HepG2 (cell line): Measurements from ENCODE around the gene GPR15LG. TPM values are rescaled to one million over a fixed set of nuclear protein-coding genes. Genes with fewer than 3 reads are reported as not detected.

Experiments
- ATAC-seq: fragments of 200-7000 bp; cut with Tn5 transposase; 3 replicates; pipeline ENCODE4 v1.9.1; 2020; ENCODE audit warnings: mild to moderate bottlenecking, moderate library complexity
- BruUV-seq: library from RNA; stranded (reverse); fragments of 400-500 nt; replicated peaks from 2 replicates; lab custom pipeline; 2021; lab: Mats Ljungman, UMichigan
- CTCF ChIA-PET: fragments of 300-600 bp; formaldehyde crosslinking; extraction: SDS; loops from one replicate; lab custom pipeline; 2021; ENCODE audit warnings: low total read pairs, inconsistent platforms, low intra/inter-chr PET ratio; lab: Yijun Ruan, JAX
- POLR2A ChIA-PET: fragments of 350-600 bp; sonication (Branson Sonifier 250); formaldehyde crosslinking; loops from one replicate; lab custom pipeline; 2020; ENCODE audit warnings: antibody characterized with exemption, inconsistent platforms; lab: Yijun Ruan, JAX
- DNase-seq: peaks from one replicate; pipeline ENCODE4 v3.0.0-alpha.2; 2015; ENCODE audit warnings: low spot score
- FAIRE-seq: peaks from 3 replicates; lab custom pipeline; 2011; peaks lifted over from hg19 to GRCh38; lab: Jason Lieb, UNC
- H2AFZ ChIP-seq: one replicate; pipeline ENCODE4 v1.6.1; 2011; ENCODE audit warnings: low read length, inconsistent platforms
- H3K27ac ChIP-seq: fragments of 300-600 bp; 3 replicates; pipeline ENCODE4 v1.8.0; 2011; ENCODE audit warnings: mixed run types, mild to moderate bottlenecking, mixed read lengths, low read length, inconsistent platforms; ENCODE audit not compliant: insufficient read depth; ENCODE audit errors: extremely low read length
- H3K27me3 ChIP-seq, 2 experiments: fragments of 200-600 bp in 1 of 2; 2 replicates in 1 of 2; 3 replicates in 1 of 2; pipeline versions ENCODE4 v1.6.0 to v1.8.0; 2011; ENCODE audit warnings: low read length in 2 of 2, mild to moderate bottlenecking in 2 of 2, moderate library complexity in 2 of 2, inconsistent platforms in 1 of 2; ENCODE audit not compliant: insufficient read depth in 2 of 2, control insufficient read depth in 1 of 2
- H3K36me3 ChIP-seq, 2 experiments: fragments of 200-600 bp in 1 of 2; replicated peaks in 1 of 2; 2 replicates in 1 of 2; 3 replicates in 1 of 2; pipeline versions ENCODE4 v1.5.1 to v1.8.0; 2011; ENCODE audit warnings: low read length in 2 of 2, inconsistent platforms in 1 of 2; ENCODE audit not compliant: insufficient read depth in 2 of 2, control insufficient read depth in 1 of 2
- H3K4me1 ChIP-seq: 2 replicates; pipeline ENCODE4 v1.5.1; 2012; ENCODE audit warnings: low read length, inconsistent platforms; ENCODE audit not compliant: insufficient read depth
- H3K4me2 ChIP-seq: 2 replicates; pipeline ENCODE4 v1.6.0; 2011; ENCODE audit warnings: low read depth, low read length, inconsistent platforms
- H3K4me3 ChIP-seq, 3 experiments: fragments of 200-600 bp in 1 of 3; sonication (generic), shearing (Covaris generic) in 1 of 3; replicated peaks in 1 of 3; 2 replicates each; pipeline ENCODE4 v1.5.1; 2011 to 2016; ENCODE audit warnings: low read length in 3 of 3, inconsistent platforms in 2 of 3, low read depth in 2 of 3, mild to moderate bottlenecking in 2 of 3, control low read depth in 1 of 3, mixed read lengths in 1 of 3; ENCODE audit not compliant: insufficient read depth in 1 of 3
- H3K79me2 ChIP-seq: one replicate; pipeline ENCODE4 v1.6.1; 2011; ENCODE audit warnings: low read length, inconsistent platforms; ENCODE audit not compliant: insufficient read depth
- H3K9ac ChIP-seq: 2 replicates; pipeline ENCODE4 v1.6.0; 2011; ENCODE audit warnings: mild to moderate bottlenecking, low read depth, low read length, inconsistent platforms; ENCODE audit not compliant: insufficient read depth
- H3K9me3 ChIP-seq: 2 replicates; pipeline ENCODE4 v1.5.1; 2012; ENCODE audit warnings: mild to moderate bottlenecking, low read length
- H4K20me1 ChIP-seq: 2 replicates; pipeline ENCODE4 v1.6.0; 2011; ENCODE audit warnings: inconsistent platforms, mild to moderate bottlenecking, low read length, moderate library complexity; ENCODE audit not compliant: insufficient read depth
- ELF1 ChIP-seq: sonication (generic); formaldehyde crosslinking; IDR thresholded peaks from 2 replicates; pipeline ENCODE4 v1.4.0; 2020; ENCODE audit warnings: missing genetic modification reagents
- GABPB1 ChIP-seq: IDR thresholded peaks from 2 replicates; pipeline ENCODE4 v1.6.1; 2016; ENCODE audit warnings: mild to moderate bottlenecking, missing genetic modification reagents, moderate library complexity, missing compliant biosample characterization
- GATAD2A ChIP-seq: IDR thresholded peaks from 2 replicates; pipeline ENCODE4 v1.6.1; 2016
- KDM5A ChIP-seq: fragments of 200-600 bp; sonication (generic); IDR thresholded peaks from 2 replicates; pipeline ENCODE4 v1.7.0; 2018; ENCODE audit warnings: antibody characterized with exemption, mild to moderate bottlenecking, low read length, borderline replicate concordance
- MEIS2 ChIP-seq: sonication (generic); formaldehyde crosslinking; IDR thresholded peaks from 2 replicates; pipeline ENCODE4 v1.9.0; 2021; ENCODE audit warnings: mild to moderate bottlenecking, missing genetic modification reagents
- RXRA ChIP-seq: sonication (generic); formaldehyde crosslinking; IDR thresholded peaks from 2 replicates; pipeline ENCODE4 v1.5.1; 2020; ENCODE audit warnings: missing genetic modification reagents
- SIN3B ChIP-seq: fragments of 150-350 bp; IDR thresholded peaks from 2 replicates; pipeline ENCODE4 v1.6.1; 2014; ENCODE audit warnings: low read length
- TRIM24 ChIP-seq: sonication (generic); formaldehyde crosslinking; IDR thresholded peaks from 2 replicates; pipeline ENCODE4 v1.8.0; 2022; ENCODE audit warnings: mild to moderate bottlenecking, missing genetic modification reagents
- ZNF12 ChIP-seq: sonication (generic); formaldehyde crosslinking; IDR thresholded peaks from 2 replicates; pipeline ENCODE4 v1.5.0; 2020; ENCODE audit warnings: missing genetic modification reagents
- ZNF20 ChIP-seq: sonication (generic); formaldehyde crosslinking; IDR thresholded peaks from 2 replicates; pipeline ENCODE4 v1.4.0; 2020; ENCODE audit warnings: mild to moderate bottlenecking, moderate library complexity, missing genetic modification reagents
- ZNF501 ChIP-seq: sonication (generic); formaldehyde crosslinking; IDR thresholded peaks from 2 replicates; pipeline ENCODE4 v1.5.1; 2020; ENCODE audit warnings: mild to moderate bottlenecking, moderate library complexity, missing genetic modification reagents
- in situ Hi-C: cut with HindIII; loops from 2 replicates; pipeline ENCODE4 v1.10.0; 2017; ENCODE audit warnings: low pct_unique_long_range_greater_than_20kb; ENCODE audit not compliant: extremely low pct_ligation_motif_present
- intact Hi-C: fragments of 100-400 bp; cut with micrococcal nuclease; formaldehyde crosslinking; loops from one replicate; pipeline ENCODE4 v1.10.0; 2022; ENCODE audit not compliant: unreplicated experiment
- polyA plus RNA-seq, 8 experiments: library from polyadenylated mRNA; depleted of rRNA in 3 of 8; stranded (reverse) in 7 of 8; unstranded in 1 of 8; fragments of >200 nt; fragmentation: Illumina TruSeq in 4 of 8; extraction: Trizol in 4 of 8; gene quantifications; 2 replicates each; pipeline versions ENCODE4 v1.2.1 to v1.2.3, GENCODE V29; 2011 to 2016; ENCODE audit warnings: low read depth in 4 of 8, missing spikeins in 1 of 8, mixed read lengths in 1 of 8; ENCODE audit not compliant: insufficient read depth in 1 of 8
- total RNA-seq, 5 experiments: library from RNA; depleted of rRNA; stranded (reverse); fragments of >200 nt; fragmentation: Illumina TruSeq; extraction: Trizol; gene quantifications; 2 replicates each; pipeline ENCODE4 v1.2.3, GENCODE V29; 2016; ENCODE audit warnings: low read depth in 1 of 5
- TF ChIP-seq, protein P1 (sequence below): sonication (generic); formaldehyde crosslinking; conservative IDR thresholded peaks from 2 replicates; pipeline ENCODE4 v1.8.1; 2023; ENCODE audit warnings: missing genetic modification reagents

The GPR15LG gene
- total and polyA plus RNA-seq, 2 of the 13 experiments (the other 11 are each of a cell fraction or from before 2014, with no cell fraction given): not detected

GRCh38 chr10:84152769-84153168 lies 20.8 kb upstream of the GPR15LG start:
- H2AFZ ChIP-seq: no peak overlapping the region
- H3K4me1 ChIP-seq: no peaks in the 10 kb centered on the region
- H3K9me3 ChIP-seq: no peaks in the 10 kb centered on the region
- H4K20me1 ChIP-seq: no peaks in the 10 kb centered on the region
- no peaks in the 10 kb centered on the region for H3K27me3 ChIP-seq
- FAIRE-seq (no peak), ATAC-seq (no peak), DNase-seq (no peak)
- peaks cover 12 to 43% of the 10 kb centered on the region in 2 experiments; a peak in 4 of 5 replicates for H3K36me3 ChIP-seq
- in situ Hi-C loops: no loop called here
- H3K79me2 ChIP-seq: no peaks in the 10 kb centered on the region
- POLR2A ChIA-PET: no interaction called here
- CTCF ChIA-PET: no interaction called here
- no peak overlapping the region for H3K4me3 ChIP-seq
- no peak overlapping the region for H3K27ac ChIP-seq
- no peak overlapping the region for H3K4me2 ChIP-seq
- TF ChIP-seq SIN3B (no peak), GATAD2A (CRISPR knock-in tag) (no peak), GABPB1 (no peak), ZNF501 (CRISPR knock-in tag) (no peak), ZNF20 (CRISPR knock-in tag) (no peak), MEIS2 (CRISPR knock-in tag) (no peak), ELF1 (CRISPR knock-in tag) (no peak), KDM5A (no peak), TRIM24 (CRISPR knock-in tag) (no peak), ZNF12 (CRISPR knock-in tag) (no peak), RXRA (CRISPR knock-in tag) (no peak)
- TF ChIP-seq, protein P1, sequence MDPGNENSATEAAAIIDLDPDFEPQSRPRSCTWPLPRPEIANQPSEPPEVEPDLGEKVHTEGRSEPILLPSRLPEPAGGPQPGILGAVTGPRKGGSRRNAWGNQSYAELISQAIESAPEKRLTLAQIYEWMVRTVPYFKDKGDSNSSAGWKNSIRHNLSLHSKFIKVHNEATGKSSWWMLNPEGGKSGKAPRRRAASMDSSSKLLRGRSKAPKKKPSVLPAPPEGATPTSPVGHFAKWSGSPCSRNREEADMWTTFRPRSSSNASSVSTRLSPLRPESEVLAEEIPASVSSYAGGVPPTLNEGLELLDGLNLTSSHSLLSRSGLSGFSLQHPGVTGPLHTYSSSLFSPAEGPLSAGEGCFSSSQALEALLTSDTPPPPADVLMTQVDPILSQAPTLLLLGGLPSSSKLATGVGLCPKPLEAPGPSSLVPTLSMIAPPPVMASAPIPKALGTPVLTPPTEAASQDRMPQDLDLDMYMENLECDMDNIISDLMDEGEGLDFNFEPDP (CRISPR knock-in tag): no peak
- TF ChIP-seq, all 625 proteins: peak for 0
- BruUV-seq: no TSS peak
- H3K9ac ChIP-seq: no peak overlapping the region
- intact Hi-C loops: no loop called here
